ES-I3 (cell line): ENCODE data around the gene THUMPD1.
"Not testable (repeated sequence)": the region's sequence is repeated elsewhere in the genome, so short reads cannot be mapped to it uniquely, and the experiment has no call there.

ENCODE experiments used
- H3K36me3 ChIP-seq: 2 replicates; pipeline ENCODE4 v1.6.1; 2013; ENCODE audit warnings: mild to moderate bottlenecking, low read length, control low read depth, moderate library complexity; ENCODE audit not compliant: insufficient read depth
- H3K4me1 ChIP-seq: 2 replicates; pipeline ENCODE4 v1.6.1; 2013; ENCODE audit warnings: mild to moderate bottlenecking, control low read depth, low read length; ENCODE audit not compliant: insufficient read depth
- H3K9ac ChIP-seq: 2 replicates; pipeline ENCODE4 v1.6.1; 2013; ENCODE audit warnings: low read depth, mild to moderate bottlenecking, low read length, moderate library complexity
- H3K9me3 ChIP-seq: 2 replicates; pipeline ENCODE4 v1.6.1; 2013; ENCODE audit warnings: mild to moderate bottlenecking, low read length, moderate library complexity; ENCODE audit not compliant: control insufficient read depth, insufficient read depth

The THUMPD1 gene

DNA sequence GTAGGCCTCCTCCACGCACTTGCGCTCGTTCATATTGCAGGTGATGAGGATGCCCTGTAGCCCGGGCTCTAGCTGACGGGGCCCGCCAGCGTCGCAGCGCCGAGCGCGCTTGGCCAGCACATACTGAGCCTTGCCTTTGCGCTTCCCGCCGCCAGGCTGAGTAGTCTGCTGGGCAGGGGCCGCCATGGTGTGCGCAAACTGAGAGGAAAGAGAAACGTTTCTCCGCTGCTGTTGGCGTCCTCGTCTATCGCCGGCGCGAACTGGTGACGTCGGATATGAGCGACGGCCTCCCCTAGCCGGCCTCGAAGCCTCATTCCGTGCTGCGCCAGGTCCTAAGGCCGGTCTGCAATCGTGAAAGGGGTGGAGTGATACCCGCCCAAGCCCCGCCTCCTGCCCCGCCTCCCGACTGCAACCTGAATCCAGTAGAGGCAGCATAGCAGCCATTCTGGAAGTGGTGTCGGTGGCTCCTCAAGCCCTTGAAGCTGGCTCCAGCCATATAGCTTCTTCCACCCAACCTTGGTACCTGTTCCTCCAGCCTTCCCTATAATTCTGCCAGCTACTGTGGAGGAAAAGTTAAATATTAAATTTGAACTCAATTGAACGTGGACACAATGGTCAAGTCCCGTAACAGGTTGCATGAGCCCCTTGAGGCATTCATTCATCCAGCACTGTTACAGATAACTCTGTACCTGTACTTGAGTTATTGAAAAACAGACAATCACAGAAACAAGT lies at the start of gene THUMPD1:
TSS of gene THUMPD1 (minus strand) at position 265 of the 732 bp plus-strand sequence. CDS start at position 186, 79 bp downstream.
- Histone ChIP-seq H3K9me3 (no peaks in the 10 kb centered on the region), H3K36me3 (peaks cover 3% of the 10 kb centered on the region; the same call in 1 of the 2 replicates), H3K4me1 (no peaks in the 10 kb centered on the region), H3K9ac (peak within 1 kb of the TSS; percentile 100)

DNA sequence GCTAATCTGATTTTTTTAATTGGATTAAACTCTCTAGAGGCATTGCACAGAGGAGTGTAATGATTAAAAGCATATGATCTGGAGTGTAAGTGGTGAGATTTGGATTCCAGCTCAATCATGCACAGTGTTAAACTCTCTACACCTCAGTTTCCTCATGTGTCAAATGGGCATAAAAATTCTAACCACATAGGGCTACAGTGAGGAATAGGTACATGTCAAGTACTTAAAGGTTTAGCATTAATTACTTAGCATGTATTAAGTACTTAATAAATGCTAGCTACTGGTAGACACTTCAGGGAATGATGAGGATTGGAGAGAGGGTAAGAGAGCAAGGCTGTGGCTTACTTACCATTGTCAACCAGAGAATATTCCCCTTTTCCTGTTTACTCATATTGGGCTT lies 47.5 kb upstream of the THUMPD1 start:
- Histone ChIP-seq H3K9me3 (no peaks in the 10 kb centered on the region), H3K4me1 (peaks cover 8% of the 10 kb centered on the region; the same call in 1 of the 2 replicates), H3K9ac (no peak overlapping the region), H3K36me3 (no peaks in the 10 kb centered on the region)

GRCh38 chr16:20784204-20784603 lies 42.6 kb upstream of the THUMPD1 start:
- H3K4me1 ChIP-seq, result no peaks in the 10 kb centered on the region
- H3K9ac ChIP-seq, result no peak overlapping the region
- no peaks in the 10 kb centered on the region for H3K9me3 ChIP-seq
- H3K36me3 ChIP-seq, result no peaks in the 10 kb centered on the region

GRCh38 chr16:20782470-20782869 lies 40.9 kb upstream of the THUMPD1 start:
- Histone ChIP-seq H3K9me3 (no peaks in the 10 kb centered on the region), H3K4me1 (no peaks in the 10 kb centered on the region), H3K9ac (no peak overlapping the region), H3K36me3 (no peaks in the 10 kb centered on the region)

- no peaks in the 10 kb centered on the region for H3K9me3 ChIP-seq
- H3K36me3 ChIP-seq, result no peaks in the 10 kb centered on the region
- H3K9ac ChIP-seq, result no peak overlapping the region
- no peaks in the 10 kb centered on the region for H3K4me1 ChIP-seq
These were observed 40.1 kb upstream of the THUMPD1 start for GRCh38 chr16:20781697-20782096.

GRCh38 chr16:20774703-20775362 lies 33.2 kb upstream of the THUMPD1 start:
- Histone ChIP-seq H3K9me3 (no peaks in the 10 kb centered on the region), H3K4me1 (no peaks in the 10 kb centered on the region), H3K9ac (no peak overlapping the region), H3K36me3 (no peaks in the 10 kb centered on the region)

DNA sequence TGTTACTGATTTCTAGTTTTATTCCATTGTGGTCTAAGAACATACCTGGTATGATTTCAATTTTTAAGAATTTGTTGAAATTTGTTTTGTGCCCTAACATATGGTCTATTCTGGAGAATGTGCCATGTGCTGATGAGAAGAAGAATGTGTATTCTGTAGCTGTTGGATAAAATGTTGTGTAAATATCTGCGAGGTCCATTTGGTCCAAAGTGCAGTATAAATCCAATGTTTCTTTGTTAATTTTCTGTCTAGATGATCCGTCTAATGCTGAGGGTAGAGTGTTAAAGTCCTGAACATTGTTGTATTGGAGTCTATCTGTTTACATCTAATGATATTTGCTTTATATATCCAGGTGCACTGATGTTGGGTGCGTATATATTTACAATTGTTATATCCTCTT lies 32.1 kb upstream of the THUMPD1 start:
- Histone ChIP-seq H3K9ac (no peak overlapping the region), H3K36me3 (no peaks in the 10 kb centered on the region), H3K9me3 (no peaks in the 10 kb centered on the region), H3K4me1 (no peaks in the 10 kb centered on the region)

- Histone ChIP-seq H3K9ac (no peak overlapping the region), H3K9me3 (no peaks in the 10 kb centered on the region), H3K4me1 (no peaks in the 10 kb centered on the region), H3K36me3 (no peaks in the 10 kb centered on the region)
These were observed 27.2 kb upstream of the THUMPD1 start for GRCh38 chr16:20768818-20769217.

DNA sequence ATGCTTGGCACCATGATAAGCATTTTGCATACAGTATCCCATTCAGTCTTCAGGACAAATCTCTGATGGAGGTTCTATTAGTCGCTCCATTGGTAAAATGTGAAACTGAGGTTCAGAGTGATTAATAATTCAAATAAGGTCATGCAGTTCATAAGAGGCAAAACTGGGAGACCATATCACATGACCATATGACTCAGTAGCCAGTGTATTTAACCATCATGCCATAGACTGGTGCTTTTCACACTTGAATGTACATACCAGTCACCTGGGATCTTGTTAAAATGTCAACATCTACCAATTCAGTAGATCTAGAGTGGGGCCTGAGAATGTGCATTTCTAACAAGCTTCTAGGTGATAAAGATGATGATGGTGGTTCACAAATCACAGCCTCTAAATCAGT lies 26.5 kb upstream of the THUMPD1 start:
- Histone ChIP-seq H3K4me1 (no peaks in the 10 kb centered on the region), H3K36me3 (no peaks in the 10 kb centered on the region), H3K9me3 (no peaks in the 10 kb centered on the region), H3K9ac (no peak overlapping the region)

GRCh38 chr16:20767577-20767976 lies 26.0 kb upstream of the THUMPD1 start:
- Histone ChIP-seq H3K9ac (no peak overlapping the region), H3K4me1 (no peaks in the 10 kb centered on the region), H3K36me3 (no peaks in the 10 kb centered on the region), H3K9me3 (no peaks in the 10 kb centered on the region)

GRCh38 chr16:20766294-20766693 lies 24.7 kb upstream of the THUMPD1 start:
- Histone ChIP-seq H3K9me3 (no peaks in the 10 kb centered on the region), H3K9ac (no peak overlapping the region), H3K36me3 (no peaks in the 10 kb centered on the region), H3K4me1 (no peaks in the 10 kb centered on the region)

DNA sequence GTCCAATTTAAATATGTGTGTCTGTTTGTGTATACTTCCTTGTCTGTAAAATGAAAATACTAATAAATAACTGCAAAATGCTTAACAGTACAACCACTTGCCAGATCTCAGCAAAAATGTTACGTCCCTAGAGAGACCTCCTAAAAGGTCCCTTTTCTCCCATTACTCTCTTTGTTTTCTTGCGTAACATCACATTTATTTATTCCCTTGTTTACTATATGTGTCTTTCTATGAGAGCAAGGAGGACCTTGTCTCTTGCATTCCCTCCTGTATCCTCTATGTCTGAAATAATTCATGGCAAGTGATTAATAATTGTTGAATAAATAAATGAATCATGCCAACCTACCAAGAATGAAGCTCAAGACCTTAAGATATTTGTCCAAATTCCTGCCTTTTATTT lies 24.1 kb upstream of the THUMPD1 start:
- H3K36me3 ChIP-seq, result no peaks in the 10 kb centered on the region
- no peaks in the 10 kb centered on the region for H3K9me3 ChIP-seq
- H3K9ac ChIP-seq, result no peak overlapping the region
- H3K4me1 ChIP-seq, result no peaks in the 10 kb centered on the region

DNA sequence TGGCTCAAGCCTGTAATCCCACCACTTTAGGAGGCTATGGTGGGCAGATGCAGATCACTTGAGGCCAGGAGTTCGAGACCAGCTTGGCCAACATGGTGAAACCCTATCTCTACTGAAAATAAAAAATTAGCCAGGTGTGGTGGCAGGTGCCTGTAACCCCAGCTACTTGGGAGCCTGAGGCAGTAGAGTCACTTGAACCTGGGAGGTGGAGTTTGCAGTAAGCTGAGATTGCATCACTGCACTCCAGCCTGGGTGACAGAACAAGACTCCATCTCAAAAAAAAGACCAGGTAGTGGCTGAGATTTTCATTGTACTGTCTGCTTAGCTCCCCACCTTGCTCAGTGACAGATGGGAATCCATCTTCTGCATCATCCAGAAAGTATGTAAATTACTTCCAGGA lies 22.8 kb upstream of the THUMPD1 start:
- not testable (repeated sequence) for H3K4me1 ChIP-seq, H3K36me3 ChIP-seq, H3K9ac ChIP-seq, H3K9me3 ChIP-seq

- H3K4me1 ChIP-seq, result no peaks in the 10 kb centered on the region
- peak within 1 kb of the TSS; percentile 71; the same call in 1 of the 2 replicates for H3K9ac ChIP-seq
- no peaks in the 10 kb centered on the region for H3K36me3 ChIP-seq
- H3K9me3 ChIP-seq, result no peaks in the 10 kb centered on the region
These were observed 22.0 kb upstream of the THUMPD1 start, which contains the start of gene ACSM3 for GRCh38 chr16:20763461-20764232. Gene ACSM3, plus strand, starts transcription at chr16:20764014. Its CDS starts 6,021 bp downstream, at chr16:20770035.
